ENCODE results near the gene NNT.
"Not testable (repeated sequence)": the region's sequence is repeated elsewhere in the genome, so short reads cannot be mapped to it uniquely, and the experiment has no call there.

NNT gene

DNA sequence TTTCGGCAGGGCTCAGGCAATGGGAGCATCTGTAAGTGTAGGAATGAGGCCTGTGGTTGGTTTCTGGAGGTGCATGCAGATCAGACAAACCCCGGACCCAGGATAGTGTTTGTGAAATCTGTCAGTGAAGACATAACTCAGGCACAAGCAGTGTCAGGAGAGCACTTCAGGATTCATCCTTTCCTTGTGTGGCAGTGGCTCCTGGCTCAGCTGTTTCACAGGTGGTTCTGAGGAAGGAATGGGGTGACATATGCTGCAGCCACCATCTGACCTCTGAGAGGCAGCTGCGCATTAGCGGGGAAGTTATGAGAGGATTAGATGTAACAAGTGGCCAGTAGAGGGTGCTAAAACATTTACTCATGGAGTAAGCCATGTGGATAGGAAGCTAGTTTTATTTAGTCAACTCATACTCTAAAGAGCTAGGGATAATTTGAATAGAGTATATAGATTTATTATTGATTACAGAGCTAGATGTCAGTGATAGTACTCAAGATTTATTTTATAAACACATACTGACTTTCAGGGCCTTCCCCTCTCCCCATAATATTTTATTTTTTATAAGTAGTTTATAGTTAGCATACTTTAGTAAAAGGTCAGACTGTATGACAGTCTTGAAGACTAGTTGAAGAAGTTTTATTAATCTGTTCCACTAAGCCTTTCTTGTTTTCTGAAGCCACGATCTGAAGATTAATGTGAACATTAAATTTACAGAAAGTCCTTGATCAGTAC lies 28.4 kb downstream of the NNT start:
- peak in 3 of 5 experiments; percentile 5 to 70 (median 22) for DNase-seq

DNA sequence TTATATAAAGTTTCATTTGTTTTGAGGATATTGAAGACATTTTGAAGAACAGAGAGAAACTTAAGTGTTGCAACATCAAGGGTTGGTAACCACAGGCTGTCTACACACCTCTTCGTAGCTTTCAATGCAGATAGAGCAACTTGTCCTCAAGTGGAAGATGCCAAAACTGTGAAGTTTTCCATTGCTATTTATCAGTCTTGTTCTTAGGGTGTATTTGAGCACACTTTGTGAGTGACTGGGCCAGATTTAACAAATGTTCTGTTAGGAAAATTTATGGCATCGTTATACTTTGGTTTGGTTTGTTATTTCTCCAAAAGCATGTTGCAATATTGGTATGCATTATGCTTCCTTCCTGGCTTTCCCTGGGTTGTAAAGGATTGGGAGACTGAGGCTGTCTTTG lies 31.6 kb downstream of the NNT start:
- no peak for DNase-seq

DNA sequence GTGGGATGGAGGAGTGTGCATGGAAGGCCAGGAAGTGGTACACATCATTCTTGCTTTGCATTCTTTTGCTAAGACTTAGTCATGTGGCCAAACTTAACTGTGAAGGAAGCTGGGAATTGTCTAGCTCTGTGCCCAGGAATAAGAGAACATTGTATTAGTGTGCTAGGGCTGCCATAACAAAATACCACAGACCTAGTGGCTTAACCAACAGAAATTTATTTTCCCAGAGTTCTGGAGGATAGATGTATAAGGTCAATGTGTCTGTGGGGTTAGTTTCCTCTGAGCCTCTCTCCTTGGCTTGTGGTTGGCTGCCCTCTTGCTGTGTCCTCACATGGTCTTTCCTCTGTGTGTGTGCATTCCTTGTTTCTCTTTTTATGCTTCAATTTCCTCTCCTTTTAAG lies 32.4 kb downstream of the NNT start:
- no peak for DNase-seq

DNA sequence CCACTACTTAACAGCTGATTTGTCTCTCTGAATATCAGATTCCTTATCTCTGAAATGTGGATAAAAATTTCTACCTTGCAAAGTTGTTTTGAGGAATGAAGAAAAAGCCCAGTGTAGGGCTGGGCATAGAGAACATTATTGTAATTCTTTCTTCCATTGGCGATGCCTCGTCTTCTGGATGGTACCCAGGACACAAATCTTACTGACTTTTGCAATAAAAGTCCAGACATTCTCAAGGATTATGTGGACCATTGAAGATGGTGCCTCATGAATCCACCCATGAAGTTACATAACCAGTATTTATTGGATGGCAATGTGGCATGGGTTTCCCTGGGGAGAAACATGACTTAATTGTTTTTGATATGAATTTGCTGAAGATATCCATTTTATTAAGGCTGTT lies 33.1 kb downstream of the NNT start:
- DNase-seq, result no peak

DNA sequence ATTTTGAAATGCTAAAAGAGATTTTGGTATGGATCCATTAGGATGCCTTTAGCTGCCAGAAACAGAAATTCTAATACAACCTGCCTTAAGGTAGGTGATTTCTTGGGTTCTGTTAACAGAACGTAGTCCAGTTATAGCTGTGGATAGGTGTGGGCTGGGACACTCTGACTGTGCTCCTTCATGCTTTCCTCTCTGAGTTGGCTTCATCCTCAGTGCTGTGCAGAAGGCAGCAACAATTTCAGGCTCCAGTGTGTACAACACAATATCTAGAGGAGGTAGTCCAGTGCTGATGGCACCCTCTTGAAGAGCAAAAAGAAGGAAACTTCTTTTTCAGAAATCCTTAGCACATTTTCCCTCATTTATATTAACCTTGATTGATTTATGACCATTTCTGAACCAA lies 34.4 kb downstream of the NNT start:
- no peak for DNase-seq

DNA sequence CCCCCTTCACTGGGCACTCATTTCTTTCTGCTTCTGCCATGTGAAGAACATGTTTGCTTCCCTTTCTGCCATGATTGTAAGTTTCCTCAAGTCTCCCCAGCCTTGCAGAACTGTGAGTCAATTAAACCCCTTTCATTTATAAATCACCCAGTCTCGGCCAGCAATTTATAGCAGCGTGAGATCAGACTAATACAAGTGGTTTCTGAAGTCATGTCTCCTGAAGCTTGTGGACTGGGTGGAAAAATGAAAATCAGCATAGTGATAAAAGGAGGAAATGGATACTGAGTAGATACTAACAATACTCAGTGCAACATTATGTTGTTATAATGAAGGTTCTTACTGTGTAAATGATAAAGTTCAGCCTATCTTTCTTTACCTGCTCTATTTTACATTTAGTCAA lies 35.1 kb downstream of the NNT start:
- DNase-seq, result no peak

DNA sequence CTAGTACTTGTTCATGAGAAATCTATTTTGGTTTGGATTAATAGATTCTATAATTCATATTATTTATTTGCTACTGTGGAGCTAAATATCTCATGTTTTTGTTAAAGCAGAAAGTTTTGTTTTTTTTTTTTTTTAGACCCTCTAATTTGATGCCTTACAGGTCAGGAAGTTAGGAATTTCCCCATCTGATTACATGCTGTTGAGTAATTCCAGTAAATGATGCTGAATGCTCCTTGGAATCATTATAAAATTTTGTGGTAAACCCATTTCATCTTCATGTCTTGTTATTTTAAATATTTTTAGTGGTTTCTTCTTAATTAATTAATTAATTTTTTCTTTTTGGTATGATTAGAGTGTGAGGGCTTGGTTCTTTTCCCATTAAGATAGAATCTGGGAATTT lies 35.6 kb downstream of the NNT start:
- DNase-seq, result no peak

DNA sequence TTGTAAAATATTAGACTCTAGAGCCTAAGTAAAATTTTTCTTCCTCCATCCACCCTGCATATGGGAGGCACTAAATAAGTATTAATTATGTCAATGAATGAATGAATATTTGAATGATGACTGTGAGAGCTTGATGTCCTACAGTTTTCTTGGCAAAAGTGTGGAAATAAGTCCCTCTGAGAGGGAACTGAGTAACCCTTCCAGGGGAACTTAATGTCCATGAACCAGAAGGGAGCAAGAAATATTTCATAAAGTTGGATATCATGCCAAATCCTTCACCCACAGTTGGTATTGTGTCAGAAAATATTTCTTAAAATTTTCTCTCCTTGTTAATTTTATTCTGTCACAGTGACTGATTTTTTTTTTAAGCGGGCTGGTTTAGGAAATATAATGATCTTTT lies 36.6 kb downstream of the NNT start:
- no peak for DNase-seq

DNA sequence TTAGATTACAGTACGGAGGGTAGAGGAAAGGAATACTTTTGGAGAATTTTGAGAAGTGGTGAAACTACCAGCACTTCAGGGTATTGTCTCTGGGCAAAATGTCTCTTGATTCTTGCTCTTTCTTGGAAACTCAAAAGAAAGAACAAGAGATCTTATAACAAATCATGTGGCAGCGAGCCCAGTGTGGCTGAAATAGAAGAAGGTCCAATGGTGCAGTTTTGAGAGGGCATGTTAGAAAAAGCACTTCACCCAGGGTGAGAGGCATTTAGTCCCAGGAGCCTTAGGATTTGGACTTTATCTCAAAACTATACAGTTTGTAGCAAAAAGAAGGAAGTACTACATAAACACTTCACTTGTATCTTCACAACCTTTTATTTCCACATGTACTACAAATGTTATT lies 39.4 kb downstream of the NNT start:
- no peak for DNase-seq

DNA sequence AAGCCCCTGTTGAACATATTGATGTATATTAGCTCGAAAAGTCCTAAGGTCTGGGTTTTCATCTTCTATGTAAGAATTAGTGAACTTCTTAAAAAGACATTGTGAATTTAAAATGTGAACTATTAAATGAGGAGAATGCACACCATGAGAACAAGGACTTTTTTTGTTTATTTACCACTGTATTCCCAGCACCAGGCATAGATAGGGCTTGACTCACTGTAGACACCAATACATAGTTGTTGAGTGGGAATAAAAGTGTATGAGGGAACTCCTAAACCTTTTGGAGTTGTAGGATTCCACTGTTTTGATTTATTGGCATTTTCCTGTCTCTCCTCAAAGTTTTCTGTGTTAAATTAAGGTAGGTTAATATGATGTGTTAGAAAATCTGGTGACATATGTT lies 40.3 kb downstream of the NNT start:
- DNase-seq, result no peak

DNA sequence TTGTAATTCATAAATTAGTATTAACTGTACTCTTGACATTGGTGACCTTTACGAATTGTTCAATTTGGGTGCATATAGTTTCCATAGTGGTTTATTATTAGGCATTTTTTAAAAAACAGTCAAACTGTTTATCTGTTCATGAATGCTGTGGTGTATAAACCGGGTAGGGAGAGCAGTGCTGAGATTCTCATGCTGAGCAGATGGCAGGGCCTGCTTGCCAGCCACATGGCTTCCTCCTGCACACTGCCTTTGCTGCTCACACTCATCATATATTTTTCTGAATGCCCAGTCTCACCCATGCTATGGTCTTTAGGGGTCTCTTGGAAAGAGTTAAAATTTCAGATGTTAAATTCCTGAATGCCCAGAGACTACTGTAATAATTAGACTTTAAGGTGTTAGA lies 40.8 kb downstream of the NNT start:
- no peak for DNase-seq

DNA sequence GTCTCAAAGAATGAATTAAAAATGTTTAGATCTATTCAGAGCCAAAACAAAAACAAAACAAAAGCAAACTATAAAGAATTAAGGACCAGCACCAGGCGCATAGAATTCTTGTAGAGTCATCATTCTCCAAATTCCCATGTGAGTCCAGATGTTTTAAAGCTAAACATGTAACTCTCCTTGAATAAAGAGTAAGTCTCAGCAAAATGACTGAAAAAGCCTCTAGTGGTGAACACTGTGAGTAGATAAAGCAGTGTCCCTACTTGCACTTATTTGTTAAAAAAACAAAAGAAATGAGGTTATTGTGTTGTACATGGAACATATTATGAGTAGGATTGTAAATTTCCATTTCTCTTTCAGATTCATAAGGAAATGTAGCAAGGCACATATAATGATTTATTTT lies 44.0 kb downstream of the NNT start:
- DNase-seq, result no peak

DNA sequence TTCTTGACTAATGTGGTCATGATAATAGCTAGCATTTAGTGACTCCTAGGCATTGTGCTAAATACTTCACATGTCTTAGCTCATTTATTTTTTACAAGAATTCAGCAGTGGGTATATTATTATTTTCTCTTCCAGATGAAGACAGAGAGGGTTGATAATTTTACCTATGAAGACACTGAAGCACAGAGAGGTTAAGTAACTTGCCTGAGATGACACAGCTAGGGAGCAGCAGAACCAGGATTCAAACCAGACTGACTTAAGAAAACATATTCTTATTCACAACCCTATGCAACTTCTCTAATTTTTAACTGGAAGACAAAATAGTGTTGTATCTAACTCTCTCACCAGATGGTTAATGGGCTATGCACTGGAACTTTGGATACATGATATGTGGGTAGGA lies 44.8 kb downstream of the NNT start:
- DNase-seq, result no peak

DNA sequence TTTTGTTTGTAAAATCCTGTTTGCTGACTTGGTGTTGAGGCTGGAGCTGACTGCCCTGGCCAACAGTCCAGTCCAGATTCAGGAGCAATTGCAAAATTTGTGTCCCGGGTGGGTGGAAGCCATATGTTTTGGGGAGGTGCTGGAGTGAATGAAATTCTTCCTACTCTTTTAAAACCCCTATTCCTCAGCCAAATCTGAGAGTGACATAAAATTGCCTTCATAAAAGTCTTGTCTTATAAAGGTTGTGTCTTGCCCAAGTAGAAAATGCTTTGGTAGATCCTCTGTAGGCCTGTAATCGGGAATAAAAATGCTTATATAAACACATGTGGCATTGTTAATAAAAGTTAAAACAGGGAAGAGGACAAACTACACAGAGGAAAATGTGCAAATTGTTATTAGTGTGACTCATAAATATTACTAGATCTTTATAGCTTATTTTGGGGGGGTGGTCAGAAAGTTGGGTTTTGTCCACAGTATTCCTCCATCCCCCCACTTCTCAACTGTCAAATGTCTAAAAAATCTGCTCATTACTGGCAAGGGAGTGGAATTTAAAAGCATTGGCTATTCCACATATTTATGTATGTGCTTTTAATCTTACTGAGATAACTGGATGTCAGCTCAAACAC lies 45.6 kb downstream of the NNT start:
- DNase-seq, result no peak

DNA sequence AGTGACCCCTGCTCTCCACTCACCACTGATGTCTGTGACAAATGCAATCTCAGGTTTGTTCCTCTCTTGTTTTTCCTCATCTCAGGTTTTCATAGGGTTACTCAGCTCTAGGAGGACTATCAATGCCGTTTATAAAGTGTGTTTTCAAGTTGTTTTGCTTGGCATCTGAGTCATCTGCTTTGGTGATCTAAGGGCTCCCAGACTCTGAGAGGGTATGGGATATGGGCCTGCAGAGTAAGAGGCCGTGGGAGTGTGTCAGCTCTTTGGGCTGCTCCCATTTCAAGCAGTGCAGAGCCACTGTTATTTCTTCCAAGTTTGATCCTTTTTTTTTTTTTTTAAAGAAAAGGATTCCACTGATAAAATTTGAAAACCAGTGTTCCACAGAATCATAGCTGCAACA lies 46.3 kb downstream of the NNT start:
- no peak for DNase-seq

DNA sequence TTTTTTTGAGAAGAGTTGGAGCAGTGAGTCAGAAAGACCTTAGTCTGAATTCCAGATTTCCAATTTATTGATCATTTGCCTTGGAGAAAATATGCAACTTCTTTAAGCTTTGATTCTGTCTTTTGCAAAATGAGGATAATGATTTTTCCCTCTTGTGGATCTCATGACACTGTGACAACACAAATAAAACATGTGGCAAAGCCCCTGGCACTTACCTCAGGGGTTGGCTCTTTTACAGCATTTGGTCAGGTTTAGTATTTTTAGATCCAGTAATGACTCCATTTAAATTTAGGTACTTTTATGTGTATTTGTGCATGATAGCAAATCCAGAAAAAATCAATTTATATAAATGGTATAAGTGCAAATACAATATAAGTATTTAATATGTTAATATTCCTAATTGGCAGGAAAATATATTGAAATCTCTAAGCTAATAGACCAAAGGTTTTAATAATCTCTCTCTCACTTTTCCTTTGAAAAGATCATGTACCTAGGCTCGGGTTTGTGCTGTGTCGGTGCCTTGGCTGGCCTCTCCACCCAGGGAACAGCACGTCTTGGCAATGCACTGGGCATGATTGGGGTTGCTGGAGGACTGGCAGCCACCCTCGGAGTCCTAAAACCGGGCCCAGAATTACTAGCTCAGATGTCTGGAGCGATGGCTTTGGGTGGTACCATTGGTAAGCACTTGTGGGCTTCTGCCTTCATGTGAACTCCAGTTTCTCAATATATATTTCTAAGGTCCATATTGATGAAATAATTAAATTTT lies 49.7 kb downstream of the NNT start:
- DNase-seq, result no peak

DNA sequence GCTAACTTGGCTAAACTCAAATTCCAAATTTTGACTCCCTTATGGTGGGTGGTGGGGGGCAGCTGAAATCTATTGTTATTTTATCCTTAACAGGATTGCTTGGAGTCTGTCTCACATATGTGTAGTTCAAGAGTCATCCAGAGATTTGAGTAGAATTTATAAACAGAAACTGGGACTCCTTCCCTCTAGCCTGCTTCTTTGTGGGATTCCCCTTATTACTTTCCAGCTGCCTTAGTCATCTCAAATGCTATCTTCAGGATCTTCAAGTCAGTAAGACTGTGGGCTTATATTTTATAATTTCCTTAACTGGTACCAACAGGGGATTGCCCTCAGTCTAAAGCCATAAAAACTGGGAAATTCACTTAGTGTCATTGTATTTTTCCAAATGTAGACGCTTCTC lies 55.5 kb downstream of the NNT start:
- DNase-seq, result no peak

DNA sequence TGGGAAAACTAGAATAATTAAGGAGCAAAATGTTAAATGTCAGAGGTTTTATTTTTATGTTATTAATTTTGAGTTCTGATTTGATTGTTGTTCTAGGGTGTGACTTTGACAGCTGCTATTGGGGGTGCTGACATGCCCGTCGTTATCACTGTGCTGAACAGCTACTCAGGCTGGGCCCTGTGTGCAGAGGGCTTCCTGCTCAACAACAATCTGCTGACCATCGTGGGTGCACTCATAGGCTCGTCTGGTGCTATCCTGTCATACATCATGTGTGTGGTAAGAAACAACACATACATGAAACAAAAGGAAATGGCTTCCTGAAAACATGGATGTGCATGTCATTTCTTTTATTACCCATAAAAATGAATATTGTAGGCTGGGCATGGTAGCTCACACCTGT lies 56.1 kb downstream of the NNT start:
- DNase-seq, result no peak

DNA sequence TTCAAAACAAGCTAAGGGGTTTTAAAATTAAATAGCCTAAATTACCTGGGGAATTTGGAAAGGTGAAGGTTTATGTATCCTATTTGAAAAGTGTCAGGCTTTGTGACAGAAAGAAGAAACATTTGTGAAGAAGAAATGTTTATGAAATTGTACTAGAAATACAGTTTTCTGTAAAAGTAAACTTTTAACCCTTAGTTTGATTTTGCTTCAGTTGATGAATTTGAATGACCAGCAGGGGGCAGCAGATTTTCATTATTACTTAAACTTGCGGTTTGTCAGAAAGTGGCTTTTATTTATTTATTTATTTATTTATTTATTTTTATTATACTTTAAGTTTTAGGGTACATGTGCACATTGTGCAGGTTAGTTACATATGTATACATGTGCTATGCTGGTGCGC lies 58.1 kb downstream of the NNT start:
- peak in 1 of 5 experiments; percentile 36 for DNase-seq

DNA sequence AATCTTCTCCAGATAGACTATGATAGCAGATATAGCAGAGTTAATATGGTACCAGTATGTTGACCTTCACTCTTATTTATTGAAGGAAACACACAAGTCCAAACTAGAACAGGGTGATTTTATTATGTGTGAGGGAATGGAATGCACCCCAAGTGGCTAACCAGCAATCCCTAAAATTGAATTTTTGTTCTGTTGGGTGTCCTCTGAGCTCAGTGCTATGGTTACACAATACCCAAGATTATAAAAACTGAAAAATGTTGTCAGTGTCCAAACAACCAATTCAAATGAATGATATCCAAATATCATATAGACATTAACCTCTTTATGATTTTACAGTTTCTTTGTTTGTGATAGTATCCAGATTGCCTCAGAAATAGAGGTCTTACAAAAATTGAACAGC lies 60.9 kb downstream of the NNT start:
- no peak for DNase-seq

DNA sequence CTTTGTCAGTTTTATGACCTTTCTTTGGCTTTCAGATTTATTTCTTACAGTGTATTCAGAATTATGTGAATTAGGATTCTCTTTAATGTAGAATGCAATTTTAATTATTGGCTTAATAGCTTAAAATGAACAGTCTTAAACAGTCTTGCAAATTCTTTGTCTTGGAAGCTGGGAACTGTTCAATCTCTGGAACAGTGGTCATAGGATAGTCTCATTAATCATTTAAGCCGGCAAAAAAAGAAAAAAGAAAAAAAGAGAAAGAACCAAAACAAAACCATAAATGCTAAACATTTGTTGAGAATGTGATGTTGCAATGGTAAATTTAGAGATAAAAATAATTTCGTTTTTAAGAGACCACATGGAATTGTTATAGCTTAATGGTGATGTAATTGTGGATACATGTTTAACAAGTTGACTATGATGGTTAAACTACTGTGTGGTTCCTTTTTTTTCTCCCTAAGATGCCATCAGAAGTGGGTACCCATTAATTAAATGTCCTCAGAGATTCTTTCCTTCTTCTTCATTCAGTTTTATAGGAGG lies 61.6 kb downstream of the NNT start:
- DNase-seq, result no peak

DNA sequence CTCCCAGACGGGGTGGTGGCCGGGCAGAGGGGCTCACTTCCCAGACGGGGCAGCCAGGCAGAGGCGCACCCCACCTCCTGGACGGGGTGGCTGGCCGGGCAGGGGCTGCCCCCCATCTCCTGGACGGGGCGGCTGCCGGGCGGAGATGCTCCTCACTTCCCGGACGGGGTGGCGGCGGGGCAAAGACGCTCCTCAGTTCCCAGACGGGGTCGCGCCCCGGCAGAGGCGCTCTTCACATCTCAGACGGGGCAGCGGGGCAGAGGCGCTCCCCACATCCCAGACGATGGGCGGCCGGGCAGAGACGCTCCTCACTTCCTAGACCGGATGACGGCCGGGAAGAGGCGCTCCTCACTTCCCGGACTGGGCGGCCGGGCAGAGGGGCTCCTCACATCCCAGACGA lies 62.8 kb downstream of the NNT start:
- not testable (repeated sequence) for DNase-seq

DNA sequence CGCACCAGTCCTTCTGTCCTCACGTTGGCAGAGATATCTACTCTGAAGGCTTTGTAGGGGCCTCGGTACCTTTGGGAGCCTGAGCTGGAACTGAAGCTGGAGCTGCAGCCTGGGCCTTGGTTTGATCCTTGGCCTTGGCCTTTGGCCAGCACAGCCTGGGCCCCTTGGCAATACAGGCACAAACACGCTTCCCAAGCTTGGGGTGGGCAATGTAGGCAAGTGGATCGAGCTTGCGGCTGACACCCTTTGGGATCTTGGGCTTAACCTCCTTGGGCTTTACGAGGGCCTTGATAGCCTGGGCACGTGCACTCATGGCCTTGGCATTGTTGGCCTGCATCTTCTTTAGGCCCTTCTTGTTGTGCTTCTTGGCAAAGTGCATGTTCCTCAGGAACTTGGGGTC lies 63.7 kb downstream of the NNT start:
- DNase-seq, result not testable (repeated sequence)

DNA sequence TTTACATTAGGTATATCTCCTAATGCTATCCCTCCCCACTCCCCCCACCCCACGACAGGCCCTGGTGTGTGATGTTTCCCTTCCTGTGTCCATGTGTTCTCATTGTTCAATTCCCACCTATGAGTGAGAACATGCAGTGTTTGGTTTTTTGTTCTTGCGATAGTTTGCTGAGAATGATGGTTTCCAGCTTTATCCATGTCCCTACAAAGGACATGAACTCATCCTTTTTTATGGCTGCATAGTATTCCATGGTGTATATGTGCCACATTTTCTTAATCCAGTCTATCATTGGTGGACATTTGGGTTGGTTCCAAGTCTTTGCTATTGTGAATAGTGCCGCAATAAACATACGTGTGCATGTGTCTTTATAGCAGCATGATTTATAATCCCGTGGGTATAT lies 64.4 kb downstream of the NNT start:
- not testable (repeated sequence) for DNase-seq
